GM10266 (cell line): Measurements from ENCODE around the gene KNSTRN.

ENCODE experiments used
- DNase-seq: peaks from one replicate; pipeline ENCODE4 v3.0.0; 2012; ENCODE audit errors: extremely low spot score
- TF ChIP-seq, protein P1 (sequence below): IDR thresholded peaks from 2 replicates; pipeline ENCODE4 v1.5.1; 2012; ENCODE audit warnings: mild to moderate bottlenecking, low read depth; ENCODE audit not compliant: control insufficient read depth, insufficient read depth; ENCODE audit errors: missing control alignments

KNSTRN gene

DNA sequence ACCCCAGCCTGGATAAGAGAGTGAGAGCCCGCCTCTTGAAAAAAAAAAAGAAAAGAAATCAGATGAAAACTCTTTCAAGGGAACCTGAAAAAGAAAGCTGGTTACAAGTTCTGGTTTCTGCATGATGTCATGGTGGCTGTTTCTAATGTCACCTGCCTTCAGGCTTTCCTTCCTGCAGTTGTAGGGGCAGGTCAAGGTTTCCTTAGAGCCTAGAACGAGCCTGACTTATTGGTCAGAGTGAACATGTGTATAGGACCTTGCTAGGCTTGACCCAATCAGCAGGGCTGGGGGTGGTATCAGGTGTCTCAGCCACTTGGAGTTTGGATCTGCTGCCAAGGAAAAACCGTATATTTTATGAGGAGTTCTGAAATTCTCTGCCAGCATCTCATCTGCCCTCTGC, 26.8 kb downstream of the KNSTRN start:
- TF ChIP-seq, protein P1, sequence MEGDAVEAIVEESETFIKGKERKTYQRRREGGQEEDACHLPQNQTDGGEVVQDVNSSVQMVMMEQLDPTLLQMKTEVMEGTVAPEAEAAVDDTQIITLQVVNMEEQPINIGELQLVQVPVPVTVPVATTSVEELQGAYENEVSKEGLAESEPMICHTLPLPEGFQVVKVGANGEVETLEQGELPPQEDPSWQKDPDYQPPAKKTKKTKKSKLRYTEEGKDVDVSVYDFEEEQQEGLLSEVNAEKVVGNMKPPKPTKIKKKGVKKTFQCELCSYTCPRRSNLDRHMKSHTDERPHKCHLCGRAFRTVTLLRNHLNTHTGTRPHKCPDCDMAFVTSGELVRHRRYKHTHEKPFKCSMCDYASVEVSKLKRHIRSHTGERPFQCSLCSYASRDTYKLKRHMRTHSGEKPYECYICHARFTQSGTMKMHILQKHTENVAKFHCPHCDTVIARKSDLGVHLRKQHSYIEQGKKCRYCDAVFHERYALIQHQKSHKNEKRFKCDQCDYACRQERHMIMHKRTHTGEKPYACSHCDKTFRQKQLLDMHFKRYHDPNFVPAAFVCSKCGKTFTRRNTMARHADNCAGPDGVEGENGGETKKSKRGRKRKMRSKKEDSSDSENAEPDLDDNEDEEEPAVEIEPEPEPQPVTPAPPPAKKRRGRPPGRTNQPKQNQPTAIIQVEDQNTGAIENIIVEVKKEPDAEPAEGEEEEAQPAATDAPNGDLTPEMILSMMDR: no peak

DNA sequence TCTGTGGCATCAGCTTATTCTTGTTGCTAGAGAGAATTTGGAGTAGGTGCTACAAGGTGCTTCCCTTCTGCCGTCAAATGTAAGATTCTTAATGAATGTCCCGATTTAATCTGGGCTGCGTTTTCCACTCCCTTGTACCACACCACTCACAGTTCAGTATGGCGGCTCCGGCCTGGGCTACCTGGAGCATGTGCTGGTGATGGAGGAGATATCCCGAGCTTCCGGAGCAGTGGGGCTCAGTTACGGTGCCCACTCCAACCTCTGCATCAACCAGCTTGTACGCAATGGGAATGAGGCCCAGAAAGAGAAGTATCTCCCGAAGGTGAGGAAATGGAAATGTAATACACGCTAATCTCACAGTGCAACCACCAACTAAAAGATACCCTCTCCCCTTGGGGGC, 28.0 kb downstream of the KNSTRN start:
- DNase-seq: no peak
- TF ChIP-seq, protein P1: no peak

More for the DNA sequence above, 26.8 kb downstream of the KNSTRN start:
- peak; percentile 85 for DNase-seq

DNA sequence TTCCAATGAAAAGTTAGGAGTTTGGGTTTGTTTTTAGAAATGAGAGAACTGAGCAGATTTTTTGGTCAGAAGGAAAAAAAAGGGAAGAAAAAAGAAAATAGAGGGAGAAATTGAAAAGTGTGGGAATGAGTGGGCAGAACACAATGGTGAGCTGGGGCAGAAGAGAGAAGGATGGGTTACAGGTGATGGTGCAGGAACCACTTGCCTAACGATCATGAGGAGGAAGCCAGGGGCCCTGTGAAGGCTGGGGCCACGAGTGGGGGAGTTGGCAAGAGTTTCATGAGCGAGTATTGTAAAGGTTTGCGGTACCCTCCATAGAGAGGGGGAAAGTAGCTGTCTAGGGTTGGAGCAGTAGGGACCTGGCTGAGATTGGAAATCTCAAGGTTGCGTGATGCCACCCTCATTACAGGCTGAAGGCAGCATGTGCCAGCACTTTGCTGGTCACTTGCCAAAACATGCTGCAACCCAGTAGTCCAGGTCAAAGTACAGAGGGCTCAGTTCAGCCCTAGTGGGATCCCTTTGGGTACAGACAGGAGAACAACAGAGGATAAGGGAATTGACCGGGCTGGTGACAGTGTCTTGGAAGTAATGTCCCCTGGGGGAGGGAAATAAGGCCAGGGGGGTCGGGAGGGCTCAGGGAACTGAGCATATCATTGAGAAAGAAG, 29.7 kb downstream of the KNSTRN start:
- DNase-seq: no peak
- TF ChIP-seq, protein P1: no peak

DNA sequence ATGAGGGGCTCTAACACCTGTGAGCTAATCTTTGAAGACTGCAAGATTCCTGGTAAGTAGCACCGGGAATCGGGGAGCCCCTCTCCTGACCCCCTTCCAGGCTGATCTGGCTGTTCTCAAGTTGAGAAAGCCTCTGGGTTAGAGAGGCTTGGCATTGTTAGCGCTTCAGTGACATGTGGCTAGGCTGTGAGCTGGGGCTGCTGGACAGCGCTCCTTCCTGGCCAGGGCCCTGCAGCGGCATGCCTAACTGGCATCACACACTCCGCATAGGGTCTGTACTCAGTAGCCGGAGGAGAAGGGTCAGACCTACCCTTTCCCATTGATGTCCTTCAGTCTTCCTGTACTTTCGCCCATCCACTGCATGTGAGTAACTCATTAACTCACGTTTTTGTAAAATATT, 30.5 kb downstream of the KNSTRN start:
- TF ChIP-seq, protein P1: no peak
- DNase-seq: no peak

DNA sequence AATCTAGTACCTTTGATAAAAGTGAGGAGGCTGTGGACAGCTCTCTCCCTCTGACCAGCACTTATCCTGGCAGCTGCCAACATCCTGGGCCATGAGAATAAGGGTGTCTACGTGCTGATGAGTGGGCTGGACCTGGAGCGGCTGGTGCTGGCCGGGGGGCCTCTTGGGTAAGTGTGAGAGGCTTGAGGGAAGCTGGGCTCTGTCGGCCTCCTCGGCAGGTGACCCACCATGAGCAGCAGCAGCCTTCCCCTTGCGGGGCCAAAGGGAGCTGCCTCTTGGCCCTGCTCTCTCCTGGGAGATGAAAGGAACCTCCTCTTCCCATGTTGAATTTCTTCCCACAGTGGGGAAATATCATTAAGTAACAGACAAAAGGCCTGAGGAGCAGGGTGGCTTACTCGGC, 32.3 kb downstream of the KNSTRN start:
- TF ChIP-seq, protein P1: no peak
- no peak for DNase-seq

DNA sequence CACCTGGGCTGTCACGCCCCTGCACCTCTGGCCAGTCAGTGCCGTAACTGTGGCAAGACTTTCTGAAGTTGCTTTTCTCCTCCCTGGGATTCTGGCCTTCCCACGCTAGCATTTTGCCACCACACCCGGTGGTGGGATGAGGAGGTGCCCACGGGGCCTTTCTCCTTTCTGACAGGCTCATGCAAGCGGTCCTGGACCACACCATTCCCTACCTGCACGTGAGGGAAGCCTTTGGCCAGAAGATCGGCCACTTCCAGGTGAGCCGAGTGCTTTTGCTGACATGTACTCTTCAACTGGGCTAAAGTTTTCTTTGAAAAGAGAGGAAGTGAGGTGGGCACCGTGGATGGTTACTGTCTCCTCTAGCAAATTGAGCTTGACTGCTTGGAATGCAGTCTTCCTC, 32.7 kb downstream of the KNSTRN start:
- TF ChIP-seq, protein P1: no peak
- DNase-seq: no peak

DNA sequence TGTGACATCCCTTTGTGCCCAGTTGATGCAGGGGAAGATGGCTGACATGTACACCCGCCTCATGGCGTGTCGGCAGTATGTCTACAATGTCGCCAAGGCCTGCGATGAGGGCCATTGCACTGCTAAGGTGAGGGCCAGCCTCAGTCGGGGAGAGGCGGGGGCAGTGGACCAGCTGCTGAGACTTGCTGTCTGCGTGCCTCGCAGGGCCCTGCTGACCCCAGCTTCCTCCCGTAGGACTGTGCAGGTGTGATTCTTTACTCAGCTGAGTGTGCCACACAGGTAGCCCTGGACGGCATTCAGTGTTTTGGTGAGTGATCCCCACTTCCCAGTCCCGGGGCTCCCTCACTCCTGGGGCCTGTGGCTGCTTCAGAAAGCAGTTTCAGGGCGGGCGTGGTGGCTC, 33.5 kb downstream of the KNSTRN start:
- TF ChIP-seq, protein P1: no peak
- no peak for DNase-seq
